Loucy (cell line): ENCODE measurements around the gene ATP6V0D1.

ENCODE experiments used
- H2AFZ ChIP-seq: fragments of 200-600 bp; sonication (generic); 2 replicates; pipeline ENCODE4 v1.6.0; 2016; ENCODE audit warnings: antibody characterized with exemption, mild to moderate bottlenecking, low read length, moderate library complexity
- H3F3A ChIP-seq: fragments of 200-600 bp; 2 replicates; pipeline ENCODE4 v1.6.0; 2016; ENCODE audit warnings: antibody characterized with exemption, low read depth, mild to moderate bottlenecking
- H3K27me3 ChIP-seq: fragments of 200-600 bp; sonication (generic); 2 replicates; pipeline ENCODE4 v1.6.1; 2014; ENCODE audit warnings: low read length, mild to moderate bottlenecking; ENCODE audit not compliant: insufficient read depth, poor library complexity, severe bottlenecking
- H3K36me3 ChIP-seq: fragments of 200-600 bp; sonication (generic); 2 replicates; pipeline ENCODE4 v1.6.1; 2016; ENCODE audit warnings: low read length; ENCODE audit not compliant: insufficient read depth
- H3K4me1 ChIP-seq: fragments of 200-600 bp; sonication (generic); 2 replicates; pipeline ENCODE4 v1.5.1; 2014; ENCODE audit warnings: low read length, mild to moderate bottlenecking; ENCODE audit not compliant: insufficient read depth, poor library complexity, severe bottlenecking
- H3K4me2 ChIP-seq: fragments of 200-600 bp; sonication (generic); 2 replicates; pipeline ENCODE4 v1.6.0; 2014; ENCODE audit warnings: antibody characterized with exemption, low read length, low read depth, mild to moderate bottlenecking; ENCODE audit not compliant: poor library complexity, severe bottlenecking
- H3K4me3 ChIP-seq: fragments of 200-600 bp; sonication (generic); 2 replicates; pipeline ENCODE4 v1.5.1; 2014; ENCODE audit warnings: low read length, mild to moderate bottlenecking, mixed read lengths; ENCODE audit not compliant: poor library complexity, severe bottlenecking
- H3K79me2 ChIP-seq: fragments of 200-600 bp; sonication (generic); 2 replicates; pipeline ENCODE4 v1.6.1; 2014; ENCODE audit warnings: low read length; ENCODE audit not compliant: insufficient read depth
- H3K9ac ChIP-seq: fragments of 200-600 bp; sonication (generic); 2 replicates; pipeline ENCODE4 v1.6.0; 2014; ENCODE audit warnings: mild to moderate bottlenecking, low read depth, low read length, moderate library complexity; ENCODE audit not compliant: poor library complexity, severe bottlenecking
- H3K9me2 ChIP-seq: fragments of 200-600 bp; sonication (generic); replicated peaks from 2 replicates; pipeline ENCODE4 v1.6.1; 2016; ENCODE audit warnings: low read depth, low read length, mixed read lengths
- H3K9me3 ChIP-seq: fragments of 200-600 bp; sonication (generic); 2 replicates; pipeline ENCODE4 v1.6.1; 2014; ENCODE audit warnings: mild to moderate bottlenecking, antibody characterized with exemption, low read length, low read depth; ENCODE audit not compliant: insufficient read depth
- H4K20me1 ChIP-seq: fragments of 200-600 bp; sonication (generic); 2 replicates; pipeline ENCODE4 v1.6.0; 2014; ENCODE audit warnings: antibody characterized with exemption, low read length, mild to moderate bottlenecking; ENCODE audit not compliant: insufficient read depth, poor library complexity, severe bottlenecking
- CTCF ChIP-seq: fragments of 200-600 bp; sonication (generic); conservative IDR thresholded peaks from 2 replicates; pipeline ENCODE4 v1.5.1; 2014; ENCODE audit warnings: mild to moderate bottlenecking, antibody characterized with exemption, low read length
- EZH2phosphoT487 ChIP-seq: fragments of 200-600 bp; IDR thresholded peaks from 2 replicates; pipeline ENCODE4 v1.6.1; 2018; ENCODE audit warnings: antibody characterized with exemption, mild to moderate bottlenecking, moderate library complexity, borderline replicate concordance

The ATP6V0D1 gene

DNA sequence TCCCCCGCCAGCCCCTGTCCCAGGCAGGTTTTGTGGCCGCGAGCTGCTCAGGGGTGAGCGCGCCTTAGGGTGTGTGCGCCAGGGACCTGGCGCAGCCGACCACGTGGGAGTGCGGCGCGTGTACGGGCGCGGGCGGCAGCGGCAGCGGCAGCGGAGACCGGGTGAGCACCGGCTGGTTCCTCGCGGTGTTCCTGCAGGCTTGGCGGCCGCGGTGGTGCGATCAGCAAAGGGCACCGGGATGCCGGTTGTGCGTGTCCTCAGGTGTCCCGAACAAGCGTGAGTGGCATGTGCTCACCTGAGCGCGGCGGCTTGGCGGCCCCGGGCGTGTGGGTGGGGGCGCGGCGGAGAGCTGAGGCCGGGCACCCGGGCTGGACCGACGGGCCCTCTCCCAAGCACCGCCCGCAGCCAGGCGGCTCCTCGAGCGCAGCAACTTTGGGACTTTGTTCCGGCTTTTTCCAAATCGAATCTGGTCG lies 50.4 kb downstream of the ATP6V0D1 start:
- Histone ChIP-seq H3K4me2 (no peak overlapping the region), H3K9me2 (no peaks in the 10 kb centered on the region), H3K9me3 (no peaks in the 10 kb centered on the region), H3K9ac (no peak overlapping the region), H2AFZ (no peak overlapping the region), H4K20me1 (no peaks in the 10 kb centered on the region), H3K79me2 (no peaks in the 10 kb centered on the region), H3K27me3 (no peaks in the 10 kb centered on the region), H3F3A (no peaks in the 10 kb centered on the region), H3K4me1 (no peaks in the 10 kb centered on the region), H3K36me3 (no peaks in the 10 kb centered on the region), H3K4me3 (no peak overlapping the region)
- TF ChIP-seq CTCF (no peak), EZH2phosphoT487 (no peak)

- H4K20me1 ChIP-seq, result no peaks in the 10 kb centered on the region
- H3K9me3 ChIP-seq, result no peaks in the 10 kb centered on the region
- H3K4me2 ChIP-seq, result no peak overlapping the region
- no peaks in the 10 kb centered on the region for H3K4me1 ChIP-seq
- H3K9me2 ChIP-seq, result no peaks in the 10 kb centered on the region
- no peaks in the 10 kb centered on the region for H3K79me2 ChIP-seq
- H3F3A ChIP-seq, result no peaks in the 10 kb centered on the region
- no peaks in the 10 kb centered on the region for H3K36me3 ChIP-seq
- TF ChIP-seq EZH2phosphoT487, result no peak
- no peak for TF ChIP-seq CTCF
- H2AFZ ChIP-seq, result no peak overlapping the region
- H3K9ac ChIP-seq, result no peak overlapping the region
- H3K4me3 ChIP-seq, result no peak overlapping the region
- no peaks in the 10 kb centered on the region for H3K27me3 ChIP-seq
Observed at GRCh38 chr16:67429799-67430503, 51.0 kb downstream of the ATP6V0D1 start.

DNA sequence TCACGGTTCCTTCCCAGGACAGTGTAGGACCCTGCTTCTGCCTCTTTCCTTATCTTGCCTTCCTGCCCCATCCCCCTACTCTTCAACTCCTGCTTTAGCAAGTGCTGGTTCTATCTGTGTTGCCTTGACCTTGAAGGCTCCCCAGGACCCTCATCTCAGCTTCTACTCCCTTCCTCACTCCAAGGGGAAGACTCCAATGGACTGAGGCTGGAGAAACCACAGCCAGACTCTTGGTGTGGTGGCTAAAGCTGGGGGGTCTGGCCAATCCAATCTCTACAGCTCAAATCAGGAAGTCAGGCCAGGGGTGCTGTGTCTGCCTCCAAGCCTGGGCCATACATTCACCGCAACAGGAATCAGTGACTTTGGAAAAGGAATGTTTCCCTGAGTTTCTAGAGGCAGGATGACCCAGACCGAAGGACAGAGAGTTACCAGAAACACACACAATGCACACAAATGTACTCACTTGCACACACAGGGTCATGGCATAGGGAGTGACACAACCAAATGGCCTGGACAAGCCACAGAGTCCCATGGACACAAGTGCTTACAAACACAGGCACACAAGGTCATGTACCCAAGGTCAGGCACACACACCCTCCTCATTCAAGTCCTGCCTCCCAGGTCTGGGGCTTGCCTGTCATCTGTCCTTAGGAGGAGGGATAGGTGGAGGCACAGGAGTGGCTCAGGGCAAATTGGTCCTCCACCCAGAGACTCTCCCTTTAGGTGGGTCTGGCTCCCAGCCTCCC lies 51.7 kb downstream of the ATP6V0D1 start:
- H3K79me2 ChIP-seq, result no peaks in the 10 kb centered on the region
- no peak for TF ChIP-seq EZH2phosphoT487
- no peak for TF ChIP-seq CTCF
- no peaks in the 10 kb centered on the region for H3K9me2 ChIP-seq
- no peaks in the 10 kb centered on the region for H3K4me1 ChIP-seq
- no peaks in the 10 kb centered on the region for H3F3A ChIP-seq
- H3K27me3 ChIP-seq, result no peaks in the 10 kb centered on the region
- no peaks in the 10 kb centered on the region for H3K9me3 ChIP-seq
- no peaks in the 10 kb centered on the region for H3K36me3 ChIP-seq
- no peaks in the 10 kb centered on the region for H4K20me1 ChIP-seq
- no peak overlapping the region for H3K9ac ChIP-seq
- no peak overlapping the region for H3K4me3 ChIP-seq
- H2AFZ ChIP-seq, result no peak overlapping the region
- no peak overlapping the region for H3K4me2 ChIP-seq
